ENCODE results near the gene UBAC2. TPM values are rescaled to one million over a fixed set of nuclear protein-coding genes. Genes with fewer than 3 reads are reported as not detected.
"Not testable (repeated sequence)": the region's sequence is repeated elsewhere in the genome, so short reads cannot be mapped to it uniquely, and the experiment has no call there.

Gene UBAC2
- total RNA-seq, 2 donors from 2014 or later = 40.2 to 43.0 TPM

DNA sequence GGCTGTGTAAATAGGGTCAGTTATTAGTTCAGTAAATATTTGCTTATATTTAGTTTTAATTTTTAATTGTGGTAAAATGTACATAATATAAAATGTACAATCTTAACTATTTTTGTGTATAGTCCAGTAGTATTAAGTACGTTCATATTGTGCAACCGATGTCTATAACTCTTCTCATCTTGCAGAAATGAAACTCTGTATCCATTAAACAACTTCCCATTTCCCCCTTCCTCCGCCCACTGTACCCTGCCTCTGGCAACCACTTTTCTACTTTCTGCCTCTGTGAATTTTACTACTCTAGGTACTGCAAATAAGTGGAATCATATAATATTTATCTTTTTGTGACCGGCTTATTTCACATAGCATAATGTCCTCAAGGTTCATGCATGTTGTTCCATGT is 24.4 kb downstream of the UBAC2 start:
- no peak for DNase-seq
- no peak for ATAC-seq
- intact Hi-C loops (cut with DNase I) = no loop called here

DNA sequence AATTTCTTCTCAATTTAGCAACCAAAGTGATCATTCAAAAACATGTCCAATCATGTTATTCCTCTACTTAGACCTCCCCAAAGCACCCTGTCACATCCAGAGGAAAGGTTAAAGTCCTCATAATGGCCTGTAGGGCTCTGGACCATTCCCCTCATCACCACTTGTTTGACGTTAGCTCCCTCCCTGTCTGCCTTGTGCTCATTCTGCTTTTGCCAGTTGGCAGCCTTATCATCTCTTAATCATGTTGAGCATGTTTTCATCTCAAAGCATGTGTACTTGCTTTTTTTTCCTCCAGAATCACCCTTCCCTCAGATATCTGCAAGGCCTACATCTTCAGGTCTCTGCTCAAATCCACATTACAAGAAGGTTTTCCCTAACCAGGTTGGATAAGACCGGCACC is 25.9 kb downstream of the UBAC2 start:
- ATAC-seq (no peak), DNase-seq (no peak)
- intact Hi-C loops (cut with DNase I) = no loop called here

DNA sequence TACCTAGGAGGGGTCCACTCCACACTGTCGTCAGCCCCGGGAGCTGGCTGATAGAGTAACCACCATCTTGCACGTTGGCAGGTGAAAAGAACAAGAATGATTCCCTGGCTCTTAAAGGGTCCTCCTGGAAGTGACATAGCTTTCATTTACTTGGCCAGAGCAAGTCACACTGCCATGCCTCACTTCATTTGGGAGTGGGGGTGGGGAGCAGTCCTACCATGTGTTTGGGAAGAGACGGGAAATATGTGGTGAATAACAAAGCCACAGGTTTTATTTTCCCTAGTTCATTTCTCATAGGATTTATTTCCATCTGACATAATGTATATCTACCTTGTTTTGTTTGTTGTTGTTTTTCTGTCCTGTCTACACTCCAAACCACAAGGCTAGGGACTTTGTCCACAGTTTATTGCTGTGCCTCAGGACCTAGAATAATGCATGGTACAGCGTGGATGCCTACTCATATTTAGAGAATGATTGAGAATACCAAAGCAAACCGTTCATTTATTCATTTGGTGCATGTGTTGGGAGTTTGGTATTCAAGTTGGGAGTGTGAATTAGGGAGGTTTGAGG is 26.8 kb downstream of the UBAC2 start:
- ATAC-seq (no peak), DNase-seq (no peak)
- intact Hi-C loops (cut with DNase I) = no loop called here

DNA sequence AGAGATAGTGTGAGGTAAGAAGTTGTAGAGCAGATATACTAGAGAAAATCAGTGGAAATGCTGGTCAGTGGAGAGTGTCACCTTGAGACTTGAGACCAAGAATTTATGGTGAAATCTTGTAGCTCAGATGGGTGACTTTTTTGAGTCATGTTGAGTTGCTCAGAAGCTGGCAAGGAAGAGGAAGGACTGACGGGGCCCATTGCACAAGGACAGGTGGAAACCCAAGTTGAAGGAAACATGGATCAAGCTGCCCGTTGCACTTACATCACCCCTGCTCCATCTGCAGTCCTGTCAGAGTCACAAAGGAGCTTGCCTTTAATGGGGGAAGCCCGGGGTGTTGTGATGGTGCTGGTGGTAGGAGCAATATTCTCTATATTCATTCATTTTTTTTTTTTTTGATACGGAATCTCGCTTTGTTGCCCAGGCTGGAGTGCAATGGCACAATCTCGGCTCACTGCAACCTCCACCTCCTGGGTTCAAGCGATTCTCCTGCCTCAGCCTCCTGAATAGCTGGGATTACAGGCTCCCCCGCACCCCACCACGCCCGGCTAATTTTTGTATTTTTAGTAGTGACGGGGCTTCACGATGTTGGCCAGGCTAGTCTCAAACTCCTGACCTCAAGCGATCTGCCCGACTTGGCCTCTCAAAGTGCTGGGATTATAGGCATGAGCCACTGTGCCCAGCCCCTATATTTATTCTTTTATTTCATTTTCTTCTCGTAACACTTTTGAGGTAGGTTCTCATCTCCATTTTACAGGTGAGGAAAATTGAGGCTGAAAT is 27.4 kb downstream of the UBAC2 start:
- intact Hi-C loops (cut with DNase I) = no loop called here

DNA sequence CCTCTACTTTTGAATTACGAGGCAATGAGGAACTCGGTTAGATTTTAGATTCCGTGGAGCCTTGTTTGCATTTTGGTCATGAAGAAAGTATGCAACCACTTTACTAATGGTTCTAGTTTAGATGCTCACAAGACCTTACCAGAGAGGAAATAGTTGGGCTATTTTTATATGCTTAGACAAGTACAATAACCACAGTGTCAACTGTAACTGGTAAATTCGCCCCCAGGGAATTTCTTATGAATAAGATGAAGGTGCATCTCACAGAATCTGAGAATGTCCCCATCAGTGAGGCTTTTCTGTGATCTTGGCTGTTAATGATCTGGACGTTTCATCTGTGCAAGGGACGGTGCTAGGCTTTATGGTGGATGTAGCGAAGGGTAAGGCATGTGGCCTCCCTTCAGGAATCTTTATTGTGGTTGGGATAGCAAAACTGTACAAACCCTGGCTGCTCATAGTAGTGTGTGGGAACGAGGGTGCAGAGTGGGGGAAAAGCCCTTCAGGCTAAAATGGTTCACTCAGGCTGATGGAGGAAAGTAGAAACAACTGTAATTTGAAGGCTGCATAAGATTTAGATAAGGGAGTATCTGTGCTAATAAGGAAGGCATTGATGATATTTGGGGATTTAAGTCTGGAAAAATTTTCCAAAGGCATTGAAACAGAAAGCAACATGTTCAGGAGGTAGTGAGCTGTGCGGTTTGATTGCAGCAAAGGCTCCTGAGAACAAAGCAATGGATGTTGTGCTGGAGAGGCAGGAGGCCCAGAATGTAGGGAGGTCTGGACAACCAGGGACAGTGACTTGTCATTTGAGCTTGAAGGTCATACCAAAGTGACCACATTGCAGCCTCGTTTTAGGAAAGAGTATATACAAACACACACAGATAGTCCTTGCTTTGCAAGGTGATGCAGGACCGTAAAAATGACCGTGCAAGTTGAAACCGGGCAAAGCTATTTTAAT is 28.4 kb downstream of the UBAC2 start:
- no peak for DNase-seq
- intact Hi-C loops (cut with DNase I) = no loop called here
- ATAC-seq = peak; percentile 31 to 50

More for the DNA sequence above, 27.4 kb downstream of the UBAC2 start:
- DNase-seq (no peak), ATAC-seq (no peak)

GRCh38 chr13:99230588-99230987 is 29.9 kb downstream of the UBAC2 start:
- ATAC-seq; DNase-seq; intact Hi-C loops (cut with DNase I): not testable (repeated sequence)

- intact Hi-C loops (cut with DNase I) = no loop called here
- ATAC-seq (no peak), DNase-seq (no peak)
Observed at GRCh38 chr13:99230991-99231390, 30.3 kb downstream of the UBAC2 start.

DNA sequence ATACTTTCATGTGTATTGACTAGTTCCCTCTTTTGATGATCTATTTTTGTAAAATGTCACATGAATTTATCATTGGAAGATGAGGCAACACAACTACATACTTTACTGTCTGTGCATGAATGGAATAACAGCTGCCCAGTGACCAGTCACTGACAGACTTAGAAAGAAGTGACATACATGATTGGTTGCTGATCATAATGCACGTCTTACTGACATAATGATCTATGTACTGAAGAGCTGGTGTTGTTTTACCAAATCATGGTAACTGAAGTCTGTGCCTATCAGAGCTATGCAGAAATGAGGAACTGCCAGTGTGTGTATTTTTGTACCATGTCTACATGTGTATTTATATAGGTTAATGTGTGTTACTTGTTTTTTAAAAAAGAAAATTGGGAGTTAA is 31.1 kb downstream of the UBAC2 start:
- ATAC-seq (no peak), DNase-seq (no peak)
- intact Hi-C loops (cut with DNase I) = no loop called here

DNA sequence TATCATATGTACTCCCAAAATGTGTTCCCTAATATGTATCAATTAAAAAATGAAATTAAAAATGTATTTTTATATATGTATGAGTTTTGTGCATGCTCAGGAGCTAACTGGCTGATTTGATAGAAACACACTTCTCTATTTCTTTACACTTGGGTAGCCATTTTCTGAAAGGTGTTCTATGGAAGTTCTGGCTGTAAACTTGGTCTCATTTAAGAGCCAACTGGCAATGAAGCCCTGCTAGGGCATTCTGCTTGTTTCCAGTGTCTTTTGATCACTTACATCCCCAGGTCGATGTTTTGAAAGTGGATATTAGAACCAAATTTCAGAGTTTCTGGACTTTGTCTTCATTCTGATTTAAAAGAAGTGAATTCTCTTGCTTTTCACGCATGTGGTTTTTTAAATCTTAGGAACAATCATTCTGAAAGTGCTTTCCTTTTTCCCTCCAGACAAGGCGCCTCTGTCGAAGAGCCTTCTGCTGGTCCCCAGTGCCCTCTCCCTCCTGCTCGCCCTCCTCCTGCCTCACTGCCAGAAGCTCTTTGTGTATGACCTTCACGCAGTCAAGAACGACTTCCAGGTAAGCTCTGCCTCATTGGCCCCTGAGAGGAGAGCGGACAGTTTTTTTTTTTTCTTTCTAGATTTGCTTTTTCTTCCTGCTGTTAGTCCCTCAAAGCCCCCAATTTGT is 37.5 kb downstream of the UBAC2 start:
- ATAC-seq (no peak), DNase-seq (no peak)
- intact Hi-C loops (cut with DNase I) = no loop called here

GRCh38 chr13:99246100-99246499 is 45.4 kb downstream of the UBAC2 start:
- DNase-seq (no peak), ATAC-seq (no peak)
- intact Hi-C loops (cut with DNase I) = no loop called here

DNA sequence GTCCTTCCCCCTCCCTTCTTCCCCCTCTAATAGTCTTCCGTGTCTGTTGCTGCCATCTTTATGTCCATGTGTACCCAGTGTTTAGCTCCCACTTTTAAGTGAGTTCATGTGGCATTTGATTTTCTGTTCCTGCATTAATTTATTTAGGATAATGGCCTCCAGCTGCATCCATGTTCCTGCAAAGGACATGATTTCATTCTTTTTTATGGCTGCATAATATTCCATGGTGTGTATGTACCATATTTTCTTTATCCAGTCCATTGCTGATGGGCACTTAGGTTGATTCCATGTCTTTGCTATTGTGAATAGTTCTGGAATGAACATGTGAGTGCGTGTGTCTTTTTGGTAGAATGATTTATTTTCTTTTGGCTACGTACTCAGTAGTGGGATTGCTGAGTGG is 48.5 kb downstream of the UBAC2 start:
- DNase-seq; ATAC-seq; intact Hi-C loops (cut with DNase I): not testable (repeated sequence)

DNA sequence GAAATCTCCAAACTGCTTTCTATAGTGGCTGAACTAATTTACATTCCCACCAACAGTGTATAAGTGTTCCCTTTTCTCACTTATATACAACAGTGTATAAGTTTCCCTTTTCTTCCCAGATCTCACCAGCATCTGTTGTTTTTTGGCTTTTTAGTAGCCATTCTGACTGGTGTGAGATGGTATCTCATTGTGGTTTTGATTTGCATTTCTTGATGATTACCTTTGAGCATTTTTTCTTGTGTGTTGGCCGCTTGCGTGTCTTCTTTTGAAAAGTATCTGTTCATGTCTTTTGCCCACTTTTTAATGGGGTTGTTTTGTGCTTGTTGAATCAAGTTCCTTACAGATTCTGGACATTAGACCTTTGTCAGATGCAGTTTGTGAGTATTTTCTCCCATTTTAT is 49.0 kb downstream of the UBAC2 start:
- DNase-seq, ATAC-seq: not testable (repeated sequence)
- intact Hi-C loops (cut with DNase I) = loop anchor here (10.0 kb wide), 2 partner anchors 45 to 55 kb away; partner anchors contain the start of gene UBAC2 (in 1 of the 2)

- intact Hi-C loops (cut with DNase I) = loop anchor here (10.0 kb wide), 2 partner anchors 46 to 56 kb away; partner anchors contain the start of gene UBAC2 (in 1 of the 2)
- ATAC-seq (no peak), DNase-seq (no peak)
Observed at GRCh38 chr13:99250982-99251825, 50.5 kb downstream of the UBAC2 start.

DNA sequence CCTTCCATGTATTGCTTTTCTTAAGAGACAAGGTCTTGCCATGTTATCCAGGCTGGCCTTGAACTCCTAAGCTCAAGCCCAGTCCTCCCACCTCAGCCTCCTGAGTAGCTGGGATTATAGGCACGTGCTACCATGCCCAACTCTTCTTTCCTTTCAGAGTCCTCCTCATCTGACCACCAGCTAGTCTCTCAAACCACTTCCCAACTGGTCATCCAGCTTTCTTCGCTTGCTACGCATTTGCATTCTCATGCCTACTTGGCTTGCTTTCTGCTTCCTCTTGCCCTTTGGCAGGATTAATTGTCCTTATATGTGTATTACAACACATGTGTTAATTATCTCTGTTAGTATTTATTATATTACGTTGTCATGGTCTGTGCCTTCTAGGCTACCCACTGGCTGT is 51.3 kb downstream of the UBAC2 start:
- intact Hi-C loops (cut with DNase I) = loop anchor here (10.0 kb wide), 2 partner anchors 47 to 57 kb away; partner anchors contain the start of gene UBAC2 (in 1 of the 2)
- DNase-seq (no peak), ATAC-seq (no peak)

DNA sequence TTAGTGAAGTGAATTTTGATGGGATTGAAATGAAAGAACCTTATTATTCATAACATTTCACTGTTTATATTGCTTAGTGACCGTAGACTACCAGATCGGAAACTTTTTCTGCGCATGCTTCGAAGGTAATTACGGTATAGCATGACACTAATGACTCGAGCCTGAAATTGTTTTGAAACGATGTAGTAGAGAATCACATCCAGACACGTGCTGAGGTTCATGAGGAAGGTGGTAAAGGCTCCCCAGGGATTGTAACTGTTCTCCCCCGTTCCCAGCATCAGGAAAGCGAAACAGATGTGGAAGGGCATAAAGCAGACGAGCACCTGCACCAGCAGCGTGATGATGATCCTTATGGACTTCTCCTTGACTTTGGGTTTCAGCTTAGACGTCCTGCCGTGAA is 54.2 kb downstream of the UBAC2 start:
- intact Hi-C loops (cut with DNase I) = loop anchor here (10.0 kb wide), 2 partner anchors 50 to 60 kb away; partner anchors contain the start of gene UBAC2 (in 1 of the 2)
- DNase-seq (no peak), ATAC-seq (no peak)

- ATAC-seq = no peak
- intact Hi-C loops (cut with DNase I) = loop anchor here (10.0 kb wide), 2 partner anchors 50 to 60 kb away; partner anchors contain the start of gene UBAC2 (in 1 of the 2)
- DNase-seq = no peak
Observed at GRCh38 chr13:99255271-99255670, 54.6 kb downstream of the UBAC2 start.

GRCh38 chr13:99256283-99256682 is 55.6 kb downstream of the UBAC2 start:
- DNase-seq (no peak), ATAC-seq (no peak)
- intact Hi-C loops (cut with DNase I) = loop anchor here (10.0 kb wide), 2 partner anchors 51 to 61 kb away; partner anchors contain the start of gene UBAC2 (in 1 of the 2)

- ATAC-seq (no peak), DNase-seq (no peak)
- intact Hi-C loops (cut with DNase I) = loop anchor here (10.0 kb wide), 2 partner anchors 52 to 62 kb away; partner anchors contain the start of gene UBAC2 (in 1 of the 2)
Observed at GRCh38 chr13:99256709-99257108, 56.1 kb downstream of the UBAC2 start.
